Left lung (tissue), 10 donors: ENCODE data around the gene EDN2. TPM values are rescaled to one million over a fixed set of nuclear protein-coding genes. Genes with fewer than 3 reads are reported as not detected.
A peak's percentile ranks its signal among the peaks of the same experiment; 100 is the strongest.

Experiments
- ATAC-seq: fragments of 200-7000 bp; cut with Tn5 transposase; one replicate; pipeline ENCODE4 v1.9.1; 2020; ENCODE audit warnings: moderate library complexity
- DNase-seq, 4 donors: peaks; one replicate each; pipeline ENCODE4 v3.0.0-alpha.2; 2013 to 2020
- H3K27ac ChIP-seq, 2 donors: fragments of 200-600 bp; sonication (generic) in 1 of 2; one replicate each; pipeline versions ENCODE4 v1.5.0 to v1.8.0; 2020 to 2021
- H3K27me3 ChIP-seq, 2 donors: fragments of 200-600 bp; sonication (generic) in 1 of 2; one replicate each; pipeline versions ENCODE4 v1.5.0 to v1.8.0; 2020 to 2021
- H3K36me3 ChIP-seq, 2 donors: fragments of 200-600 bp; sonication (generic) in 1 of 2; one replicate each; pipeline versions ENCODE4 v1.5.0 to v1.8.0; 2020 to 2021
- H3K4me1 ChIP-seq, 2 donors: fragments of 200-600 bp; one replicate each; pipeline ENCODE4 v1.8.0; 2021
- H3K4me3 ChIP-seq, 2 donors: fragments of 200-600 bp; sonication (generic) in 1 of 2; one replicate each; pipeline versions ENCODE4 v1.5.0 to v1.8.0; 2020 to 2021; ENCODE audit warnings: mild to moderate bottlenecking in 1 of 2
- H3K9me3 ChIP-seq, 2 donors: fragments of 200-600 bp; sonication (generic) in 1 of 2; one replicate each; pipeline versions ENCODE4 v1.5.0 to v1.8.0; 2020 to 2021
- intact Hi-C, 2 donors: fragments of 100-400 bp; cut with DNase I; formaldehyde crosslinking; loops; one replicate each; pipeline versions ENCODE4 v1.11.2 to v1.14.2; 2022
- polyA plus RNA-seq, 6 donors: library from polyadenylated mRNA; unstranded; fragments of 120-200 nt; gene quantifications; one replicate each; pipeline ENCODE4 v1.2.1, GENCODE V29; 2013; ENCODE audit not compliant: insufficient read length in 6 of 6
- total RNA-seq, 2 donors: library from RNA; stranded (reverse); fragmentation: NEBNext Ultra II Directional; extraction: Animal tissue kit (Norgen Biotek cat#: 25700); gene quantifications; one replicate each; pipeline ENCODE4 v1.2.1, GENCODE V29; 2021
- TF ChIP-seq, protein P1 (sequence below), 2 donors: fragments of 200-600 bp; sonication (generic) in 1 of 2; IDR thresholded peaks; one replicate each; pipeline versions ENCODE4 v1.5.0 to v1.8.0; 2021; ENCODE audit warnings: antibody characterized with exemption in 2 of 2
- donor health status: DM: no; HTN: yes; CAD: no.
- donor health status: DM: no; HTN: no; CAD: no.

EDN2 gene
- total and polyA plus RNA-seq, 8 donors = 0.22 to 4.0 (median 0.36) TPM; not detected in 1

DNA sequence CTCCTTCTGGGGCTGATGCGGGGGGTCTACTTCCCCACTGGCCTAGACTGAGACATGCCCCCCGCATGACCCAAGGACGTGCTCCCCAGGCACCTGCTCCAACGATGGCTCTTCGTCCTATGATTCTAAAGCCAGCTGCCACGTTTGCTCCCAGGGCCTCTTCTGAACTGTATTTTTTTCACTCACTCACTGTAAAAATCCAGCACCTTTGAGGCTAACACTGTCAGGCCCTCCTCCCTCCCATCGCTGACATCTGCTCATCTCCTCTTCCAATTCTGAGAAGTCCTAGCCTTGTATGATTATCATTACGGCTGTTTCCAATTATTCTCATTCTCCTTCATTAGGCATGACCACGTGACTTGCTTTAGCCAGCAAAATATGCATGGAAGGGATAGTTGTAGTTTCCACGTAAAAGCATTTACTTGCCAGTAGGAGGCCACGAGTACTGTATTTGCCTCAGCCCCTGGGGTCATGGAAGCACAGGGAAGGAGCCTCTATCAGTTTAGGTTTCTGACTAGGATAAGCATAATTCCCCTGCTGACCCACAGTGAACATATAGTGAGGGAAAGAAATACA lies 19.1 kb upstream of the EDN2 start:
- H3K27ac ChIP-seq = no peak overlapping the region
- no peak overlapping the region for H3K4me3 ChIP-seq
- DNase-seq (peak in 1 of 4 donors; percentile 40), ATAC-seq (no peak)
- peaks cover 5 to 21% of the 10 kb centered on the region in 2 donors for H3K4me1 ChIP-seq
- no peaks in the 10 kb centered on the region for H3K36me3 ChIP-seq
- intact Hi-C loops = no loop called here
- no peaks in the 10 kb centered on the region for H3K9me3 ChIP-seq
- H3K27me3 ChIP-seq = no peaks in the 10 kb centered on the region
- TF ChIP-seq, protein P1, sequence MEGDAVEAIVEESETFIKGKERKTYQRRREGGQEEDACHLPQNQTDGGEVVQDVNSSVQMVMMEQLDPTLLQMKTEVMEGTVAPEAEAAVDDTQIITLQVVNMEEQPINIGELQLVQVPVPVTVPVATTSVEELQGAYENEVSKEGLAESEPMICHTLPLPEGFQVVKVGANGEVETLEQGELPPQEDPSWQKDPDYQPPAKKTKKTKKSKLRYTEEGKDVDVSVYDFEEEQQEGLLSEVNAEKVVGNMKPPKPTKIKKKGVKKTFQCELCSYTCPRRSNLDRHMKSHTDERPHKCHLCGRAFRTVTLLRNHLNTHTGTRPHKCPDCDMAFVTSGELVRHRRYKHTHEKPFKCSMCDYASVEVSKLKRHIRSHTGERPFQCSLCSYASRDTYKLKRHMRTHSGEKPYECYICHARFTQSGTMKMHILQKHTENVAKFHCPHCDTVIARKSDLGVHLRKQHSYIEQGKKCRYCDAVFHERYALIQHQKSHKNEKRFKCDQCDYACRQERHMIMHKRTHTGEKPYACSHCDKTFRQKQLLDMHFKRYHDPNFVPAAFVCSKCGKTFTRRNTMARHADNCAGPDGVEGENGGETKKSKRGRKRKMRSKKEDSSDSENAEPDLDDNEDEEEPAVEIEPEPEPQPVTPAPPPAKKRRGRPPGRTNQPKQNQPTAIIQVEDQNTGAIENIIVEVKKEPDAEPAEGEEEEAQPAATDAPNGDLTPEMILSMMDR (IDR thresholded peaks at IDR 0.05) = no peak

DNA sequence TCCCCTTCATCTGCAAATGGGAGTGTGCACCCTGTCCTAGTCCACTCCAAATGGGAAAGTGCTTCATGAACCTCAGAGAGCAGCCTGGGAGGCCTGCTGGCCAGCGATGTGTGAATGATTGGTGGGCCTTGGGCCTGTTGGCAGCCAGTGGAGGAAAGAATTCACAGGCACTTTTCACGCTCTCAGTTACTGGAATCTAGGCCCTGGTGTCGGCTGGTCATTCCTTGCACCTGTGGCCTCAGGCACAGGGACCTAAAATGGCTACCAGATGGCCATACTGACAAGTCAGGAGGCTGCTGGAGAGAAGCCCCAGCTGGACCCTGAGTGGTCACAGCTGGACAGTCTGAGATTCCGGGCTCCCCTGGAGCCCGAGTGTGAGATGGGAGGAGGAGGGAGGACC lies 18.4 kb upstream of the EDN2 start:
- Histone ChIP-seq H3K9me3 (no peaks in the 10 kb centered on the region), H3K27ac (no peak overlapping the region), H3K4me3 (no peak overlapping the region), H3K4me1 (peaks cover 9 to 28% of the 10 kb centered on the region in 2 donors), H3K36me3 (no peaks in the 10 kb centered on the region), H3K27me3 (no peaks in the 10 kb centered on the region)
- TF ChIP-seq, protein P1 (IDR thresholded peaks at IDR 0.05) = no peak
- DNase-seq (peak in 1 of 4 donors; percentile 48), ATAC-seq (no peak)
- intact Hi-C loops = no loop called here

GRCh38 chr1:41501581-41501980 lies 17.1 kb upstream of the EDN2 start:
- Histone ChIP-seq H3K27me3 (peaks cover 0 to 5% of the 10 kb centered on the region in 2 donors), H3K27ac (no peak overlapping the region), H3K4me3 (no peak overlapping the region), H3K9me3 (no peaks in the 10 kb centered on the region), H3K36me3 (no peaks in the 10 kb centered on the region), H3K4me1 (peaks cover 16 to 40% of the 10 kb centered on the region in 2 donors)
- TF ChIP-seq, protein P1 (IDR thresholded peaks at IDR 0.05) = no peak
- intact Hi-C loops = no loop called here
- DNase-seq (peak in 1 of 4 donors; percentile 70), ATAC-seq (no peak)

GRCh38 chr1:41500781-41501518 lies 16.5 kb upstream of the EDN2 start:
- TF ChIP-seq, protein P1 (IDR thresholded peaks at IDR 0.05) = no peak
- no peak for DNase-seq
- Histone ChIP-seq H3K27ac (peak overlapping the region; percentile 45 to 53), H3K9me3 (no peaks in the 10 kb centered on the region), H3K4me3 (no peak overlapping the region), H3K36me3 (no peaks in the 10 kb centered on the region), H3K4me1 (peaks cover 20 to 46% of the 10 kb centered on the region in 2 donors), H3K27me3 (peaks cover 0 to 12% of the 10 kb centered on the region in 2 donors)
- no peak for ATAC-seq
- intact Hi-C loops = no loop called here

DNA sequence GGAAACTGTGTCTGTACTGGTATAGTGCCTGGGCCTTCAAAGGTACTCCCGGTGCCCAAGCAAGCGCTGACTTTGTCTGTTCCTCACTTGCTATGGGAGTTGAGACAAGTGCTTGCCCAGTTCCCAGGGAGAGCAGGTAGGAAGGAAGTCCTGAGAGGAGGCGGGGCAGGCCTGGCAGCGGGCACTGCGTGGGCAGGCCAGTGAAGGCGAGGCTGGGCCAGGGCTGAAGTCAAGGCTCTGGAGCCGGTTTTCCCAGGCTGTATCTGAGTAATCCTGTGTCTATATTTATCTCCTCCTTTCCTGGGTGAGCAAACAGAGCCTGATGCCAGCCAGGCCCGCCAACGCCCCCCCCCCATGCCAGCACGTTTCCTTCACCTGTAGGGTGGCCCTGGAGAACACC lies 15.9 kb upstream of the EDN2 start:
- peaks cover 0 to 17% of the 10 kb centered on the region in 2 donors for H3K27me3 ChIP-seq
- H3K36me3 ChIP-seq = no peaks in the 10 kb centered on the region
- intact Hi-C loops = no loop called here
- TF ChIP-seq, protein P1 (IDR thresholded peaks at IDR 0.05) = no peak
- peaks cover 20 to 52% of the 10 kb centered on the region in 2 donors for H3K4me1 ChIP-seq
- DNase-seq = peak in 2 of 4 donors; percentile 86 to 91
- ATAC-seq = peak; percentile 73
- H3K4me3 ChIP-seq = no peak overlapping the region
- no peaks in the 10 kb centered on the region for H3K9me3 ChIP-seq
- peak overlapping the region; percentile 45 to 53 for H3K27ac ChIP-seq
